Measurements from ENCODE around the gene ITPK1.

GRCh38 chr14:92984082-92984788 lies 131.5 kb downstream of the ITPK1 start:
- TF ChIP-seq CTCF (IDR thresholded peaks at IDR 0.05) (no peak), POLR2A (IDR thresholded peaks at IDR 0.05; ENCODE audit: low read length) (no peak)
